ENCODE data around the gene DAB2IP. TPM values are rescaled to one million over a fixed set of nuclear protein-coding genes. Genes with fewer than 3 reads are reported as not detected.

The DAB2IP gene
- total and polyA plus RNA-seq, 2 experiments from 2014 or later: 8.9 to 42.8 TPM

- no peak for TF ChIP-seq ZNF462 (CRISPR knock-in tag; IDR thresholded peaks at IDR 0.05)
Measured at GRCh38 chr9:121638399-121638798, 13.0 kb upstream of the DAB2IP start (continued).

GRCh38 chr9:121638901-121639592, 12.4 kb upstream of the DAB2IP start:
- Mint-ChIP-seq H3K4me3 (no peak overlapping the region), H3K27me3 (ENCODE audit: insufficient read depth, low read depth, poor library complexity) (peaks cover 7% of the 10 kb centered on the region), H3K36me3 (ENCODE audit: low read depth) (no peaks in the 10 kb centered on the region), H3K4me1 (peaks cover 45% of the 10 kb centered on the region), H3K27ac (peak overlapping the region; percentile 47; the same call in 1 of the 2 replicates), H3K9me3 (peaks cover 2% of the 10 kb centered on the region; the same call in 1 of the 3 replicates)
- H3K4me2 ChIP-seq: no peak overlapping the region
- no peaks in the 10 kb centered on the region; the same call in none of the 2 replicates for H4K20me1 ChIP-seq (replicated peaks; ENCODE audit: insufficient read depth)
- no peak for TF ChIP-seq NANOG (IDR thresholded peaks at IDR 0.05; ENCODE audit: borderline replicate concordance)
- TF ChIP-seq JUNB (IDR thresholded peaks at IDR 0.05; ENCODE audit: unreplicated experiment): no peak
- TF ChIP-seq ZNF114 (CRISPR knock-in tag; IDR thresholded peaks at IDR 0.05): no peak
- TF ChIP-seq ZNF462 (CRISPR knock-in tag; IDR thresholded peaks at IDR 0.05): no peak
- H3K36me3 ChIP-seq (ENCODE audit: insufficient read depth): no peaks in the 10 kb centered on the region; the same call in 1 of the 2 replicates
- no peak; the same call in 2 of the 3 replicates for ATAC-seq
- H3K4me1 ChIP-seq (ENCODE audit: insufficient read depth): peaks cover 10% of the 10 kb centered on the region; the same call in 1 of the 2 replicates
- H3K9me2 ChIP-seq (ENCODE audit: insufficient read depth): no peaks in the 10 kb centered on the region
- H2AFZ ChIP-seq: no peak overlapping the region
- H3K4me3 ChIP-seq: no peak overlapping the region
- no peaks in the 10 kb centered on the region for H3F3A ChIP-seq (replicated peaks; ENCODE audit: low read depth)
- H3K27ac ChIP-seq (ENCODE audit: low read depth): no peak overlapping the region
- no peaks in the 10 kb centered on the region for H3K27me3 ChIP-seq (ENCODE audit: insufficient read depth)
- DNase-seq (ENCODE audit: low spot score): no peak
- no peaks in the 10 kb centered on the region for H3K79me2 ChIP-seq (replicated peaks; ENCODE audit: insufficient read depth)

All from GM23338 (cell line).